ENCODE data around the gene PAQR5.

PAQR5 gene

DNA sequence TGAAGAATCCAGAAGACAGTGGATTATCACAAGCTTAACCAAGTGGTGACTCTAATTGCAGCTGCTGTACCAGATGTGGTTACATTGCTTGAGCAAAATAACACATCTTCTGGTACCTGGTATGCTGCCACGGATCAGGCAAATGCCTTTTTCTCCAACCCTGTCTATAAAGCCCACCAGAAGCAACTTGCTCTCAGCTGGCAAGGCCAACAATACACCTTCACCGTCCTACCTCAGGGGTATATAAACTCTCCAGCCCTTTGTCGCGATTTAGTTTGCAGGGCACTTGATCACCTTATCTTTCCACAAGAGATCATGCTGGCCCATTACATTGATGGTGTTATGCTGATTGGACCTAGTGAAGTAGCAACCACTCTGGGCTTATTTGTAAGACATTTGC, 52.6 kb downstream of the PAQR5 start:
- Histone ChIP-seq H3K79me2 (ENCODE audit: insufficient read depth, low read length) (no peaks in the 10 kb centered on the region), H3K27me3 (ENCODE audit: insufficient read depth, low read length, poor library complexity) (no peaks in the 10 kb centered on the region), H3K9ac (ENCODE audit: low read depth, low read length) (no peak overlapping the region), H3K4me3 (ENCODE audit: low read depth in 1 of 2, low read length in 2 of 2) (no peak overlapping the region), H3K36me3 (ENCODE audit: insufficient read depth, low read length) (no peaks in the 10 kb centered on the region), H3K27ac (ENCODE audit: low read length) (no peak overlapping the region), H3K4me1 (ENCODE audit: insufficient read depth, low read length) (no peaks in the 10 kb centered on the region), H3K9me3 (ENCODE audit: insufficient read depth, low read length, severe bottlenecking) (no peaks in the 10 kb centered on the region), H3K4me2 (ENCODE audit: insufficient read depth, low read length) (no peak overlapping the region), H4K20me1 (ENCODE audit: insufficient read depth, low read length) (no peaks in the 10 kb centered on the region), H2AFZ (ENCODE audit: low read depth, low read length) (no peak overlapping the region)
- DNase-seq (no peak), ATAC-seq (ENCODE audit: insufficient read depth, low read depth) (no peak)
- TF ChIP-seq, protein P1, sequence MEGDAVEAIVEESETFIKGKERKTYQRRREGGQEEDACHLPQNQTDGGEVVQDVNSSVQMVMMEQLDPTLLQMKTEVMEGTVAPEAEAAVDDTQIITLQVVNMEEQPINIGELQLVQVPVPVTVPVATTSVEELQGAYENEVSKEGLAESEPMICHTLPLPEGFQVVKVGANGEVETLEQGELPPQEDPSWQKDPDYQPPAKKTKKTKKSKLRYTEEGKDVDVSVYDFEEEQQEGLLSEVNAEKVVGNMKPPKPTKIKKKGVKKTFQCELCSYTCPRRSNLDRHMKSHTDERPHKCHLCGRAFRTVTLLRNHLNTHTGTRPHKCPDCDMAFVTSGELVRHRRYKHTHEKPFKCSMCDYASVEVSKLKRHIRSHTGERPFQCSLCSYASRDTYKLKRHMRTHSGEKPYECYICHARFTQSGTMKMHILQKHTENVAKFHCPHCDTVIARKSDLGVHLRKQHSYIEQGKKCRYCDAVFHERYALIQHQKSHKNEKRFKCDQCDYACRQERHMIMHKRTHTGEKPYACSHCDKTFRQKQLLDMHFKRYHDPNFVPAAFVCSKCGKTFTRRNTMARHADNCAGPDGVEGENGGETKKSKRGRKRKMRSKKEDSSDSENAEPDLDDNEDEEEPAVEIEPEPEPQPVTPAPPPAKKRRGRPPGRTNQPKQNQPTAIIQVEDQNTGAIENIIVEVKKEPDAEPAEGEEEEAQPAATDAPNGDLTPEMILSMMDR (IDR thresholded peaks at IDR 0.05; ENCODE audit: borderline replicate concordance, extremely low read depth, low read length, poor library complexity, severe bottlenecking): no peak
- TF ChIP-seq EZH2 (IDR thresholded peaks at IDR 0.05; ENCODE audit: borderline replicate concordance, low read depth, low read length, severe bottlenecking): no peak

DNA sequence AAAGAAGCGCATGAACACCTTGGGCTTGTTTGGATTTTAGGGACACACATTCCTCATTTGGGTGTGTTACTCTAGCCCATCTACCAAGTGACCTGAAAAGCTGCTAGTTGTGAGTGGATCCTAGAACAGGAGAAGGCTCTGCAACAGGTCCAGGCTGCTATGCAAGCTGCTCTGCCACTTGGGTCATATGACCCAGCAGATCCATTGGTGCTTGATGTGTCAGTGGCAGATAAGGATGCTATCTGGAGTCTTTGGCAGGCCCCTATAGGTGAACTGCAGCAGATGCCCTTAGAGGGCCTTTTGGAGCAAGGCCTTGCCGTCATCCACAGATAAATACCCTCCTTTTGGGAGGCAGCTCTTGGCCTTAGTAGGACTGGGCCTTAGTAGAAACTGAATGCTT, 53.2 kb downstream of the PAQR5 start:
- H3K9me3 ChIP-seq (ENCODE audit: insufficient read depth, low read length, severe bottlenecking): no peaks in the 10 kb centered on the region
- no peak overlapping the region for H3K27ac ChIP-seq (ENCODE audit: low read length)
- H3K4me1 ChIP-seq (ENCODE audit: insufficient read depth, low read length): no peaks in the 10 kb centered on the region
- H3K4me3 ChIP-seq (ENCODE audit: low read depth in 1 of 2, low read length in 2 of 2): no peak overlapping the region
- H3K9ac ChIP-seq (ENCODE audit: low read depth, low read length): no peak overlapping the region
- H3K79me2 ChIP-seq (ENCODE audit: insufficient read depth, low read length): no peaks in the 10 kb centered on the region
- H2AFZ ChIP-seq (ENCODE audit: low read depth, low read length): no peak overlapping the region
- H3K27me3 ChIP-seq (ENCODE audit: insufficient read depth, low read length, poor library complexity): no peaks in the 10 kb centered on the region
- H3K36me3 ChIP-seq (ENCODE audit: insufficient read depth, low read length): no peaks in the 10 kb centered on the region
- DNase-seq: no peak
- TF ChIP-seq, protein P1 (IDR thresholded peaks at IDR 0.05; ENCODE audit: borderline replicate concordance, extremely low read depth, low read length, poor library complexity, severe bottlenecking): no peak
- no peak for TF ChIP-seq EZH2 (IDR thresholded peaks at IDR 0.05; ENCODE audit: borderline replicate concordance, low read depth, low read length, severe bottlenecking)
- no peaks in the 10 kb centered on the region for H4K20me1 ChIP-seq (ENCODE audit: insufficient read depth, low read length)
- H3K4me2 ChIP-seq (ENCODE audit: insufficient read depth, low read length): no peak overlapping the region
- ATAC-seq (ENCODE audit: insufficient read depth, low read depth): no peak

DNA sequence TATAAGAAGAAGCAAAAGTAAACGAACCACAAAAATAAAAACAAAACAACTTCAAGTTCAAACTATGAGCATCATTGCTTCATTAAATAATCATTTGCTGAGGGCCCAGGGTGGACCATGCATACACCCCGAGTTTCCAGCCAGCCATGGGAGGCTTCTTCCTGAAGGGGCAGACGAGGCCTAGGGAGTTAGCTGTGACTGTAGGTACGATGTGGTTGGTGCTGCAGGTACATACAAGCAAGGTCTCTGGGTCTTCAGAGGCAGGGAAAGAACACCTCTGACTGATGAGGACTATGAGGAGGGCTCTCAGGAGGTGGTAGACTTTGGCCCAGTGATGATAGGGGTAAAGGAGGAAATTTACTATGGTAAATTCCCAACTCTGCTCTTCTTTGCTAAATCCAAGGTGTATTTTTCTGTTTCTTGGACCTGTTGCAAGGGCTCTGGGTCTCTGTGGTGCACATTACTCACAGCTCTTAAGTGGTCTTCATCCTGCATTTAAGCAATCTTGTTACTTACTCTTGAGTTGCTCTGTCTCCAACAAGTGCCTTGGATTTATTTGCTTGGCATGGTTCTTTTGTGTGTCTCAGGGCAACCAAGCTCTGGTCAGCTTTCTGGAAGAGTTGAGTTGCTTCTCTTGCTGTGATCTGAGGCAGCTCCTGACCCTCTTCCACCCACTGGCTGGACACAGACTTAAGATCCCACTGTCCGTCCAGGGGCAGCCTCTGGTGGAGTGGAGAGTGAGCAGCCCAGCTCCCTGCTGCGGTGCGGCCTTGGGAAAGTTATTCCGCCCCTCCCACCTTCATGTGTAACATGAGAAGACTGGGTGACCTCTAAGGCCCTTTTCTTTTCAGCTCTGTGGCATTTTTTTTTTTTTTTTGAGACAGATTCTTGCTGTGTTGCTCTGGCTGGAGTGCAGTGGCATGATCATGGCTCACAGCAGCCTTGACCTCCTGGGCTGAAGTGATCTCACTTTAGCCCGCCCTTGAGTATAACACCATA, 59.4 kb downstream of the PAQR5 start:
- no peak for DNase-seq
- no peak overlapping the region for H2AFZ ChIP-seq (ENCODE audit: low read depth, low read length)
- H3K79me2 ChIP-seq (ENCODE audit: insufficient read depth, low read length): no peaks in the 10 kb centered on the region
- H3K27me3 ChIP-seq (ENCODE audit: insufficient read depth, low read length, poor library complexity): no peaks in the 10 kb centered on the region
- no peaks in the 10 kb centered on the region for H4K20me1 ChIP-seq (ENCODE audit: insufficient read depth, low read length)
- H3K4me3 ChIP-seq (ENCODE audit: low read depth in 1 of 2, low read length in 2 of 2): no peak overlapping the region
- no peaks in the 10 kb centered on the region for H3K36me3 ChIP-seq (ENCODE audit: insufficient read depth, low read length)
- H3K4me2 ChIP-seq (ENCODE audit: insufficient read depth, low read length): no peak overlapping the region
- H3K9ac ChIP-seq (ENCODE audit: low read depth, low read length): no peak overlapping the region
- ATAC-seq (ENCODE audit: insufficient read depth, low read depth): no peak
- H3K4me1 ChIP-seq (ENCODE audit: insufficient read depth, low read length): no peaks in the 10 kb centered on the region
- no peak overlapping the region for H3K27ac ChIP-seq (ENCODE audit: low read length)
- TF ChIP-seq, protein P1 (IDR thresholded peaks at IDR 0.05; ENCODE audit: borderline replicate concordance, extremely low read depth, low read length, poor library complexity, severe bottlenecking): no peak
- no peak for TF ChIP-seq EZH2 (IDR thresholded peaks at IDR 0.05; ENCODE audit: borderline replicate concordance, low read depth, low read length, severe bottlenecking)
- H3K9me3 ChIP-seq (ENCODE audit: insufficient read depth, low read length, severe bottlenecking): no peaks in the 10 kb centered on the region

Measured in DND-41 (cell line).